IMR-90 (cell line): ENCODE measurements around the gene RERE. TPM values are rescaled to one million over a fixed set of nuclear protein-coding genes. Genes with fewer than 3 reads are reported as not detected.

Experiments used
- ATAC-seq: fragments of 200-7000 bp; cut with Tn5 transposase; 2 replicates; pipeline ENCODE4 v1.9.1; 2020; ENCODE audit warnings: low read depth, mild to moderate bottlenecking, moderate library complexity
- BruUV-seq: library from RNA; stranded (reverse); fragments of 400-500 nt; replicated peaks from 2 replicates; lab custom pipeline; 2021; lab: Mats Ljungman, UMichigan
- CTCF ChIA-PET: fragments of 300-600 bp; formaldehyde crosslinking; extraction: SDS; loops from one replicate; lab custom pipeline; 2021; ENCODE audit warnings: antibody characterized with exemption; lab: Yijun Ruan, JAX
- POLR2A ChIA-PET: fragments of 300-600 bp; sonication (Branson Sonifier 250); formaldehyde crosslinking; loops from one replicate; lab custom pipeline; 2022; ENCODE audit warnings: antibody characterized with exemption; ENCODE audit not compliant: unreplicated experiment; lab: Charles Lee
- DNase-seq: peaks from one replicate; pipeline ENCODE4 v3.0.0; 2013
- H2AFZ ChIP-seq: replicated peaks from 2 replicates; pipeline ENCODE3; 2013; ENCODE audit warnings: low read length, mild to moderate bottlenecking; ENCODE audit not compliant: poor library complexity
- H2AK5ac ChIP-seq: 2 replicates; pipeline ENCODE4 v1.6.1; 2013; ENCODE audit warnings: low read depth, low read length, inconsistent platforms
- H2AK9ac ChIP-seq: replicated peaks from 2 replicates; pipeline ENCODE3; 2013; ENCODE audit warnings: mild to moderate bottlenecking, low read depth, low read length, moderate library complexity; ENCODE audit not compliant: poor library complexity
- H2BK120ac ChIP-seq: 2 replicates; pipeline ENCODE4 v1.6.1; 2013; ENCODE audit warnings: low read depth, low read length, inconsistent platforms
- H2BK15ac ChIP-seq: 3 replicates; pipeline ENCODE4 v1.6.1; 2013; ENCODE audit warnings: low read depth, low read length, inconsistent platforms
- H2BK20ac ChIP-seq: 2 replicates; pipeline ENCODE4 v1.6.1; 2013; ENCODE audit warnings: low read depth, mild to moderate bottlenecking, inconsistent platforms, low read length, moderate library complexity
- H2BK5ac ChIP-seq: 2 replicates; pipeline ENCODE4 v1.6.1; 2013; ENCODE audit warnings: mild to moderate bottlenecking, low read depth, low read length, inconsistent platforms; ENCODE audit not compliant: poor library complexity, severe bottlenecking
- H3K14ac ChIP-seq: replicated peaks from 2 replicates; pipeline ENCODE4 v1.6.1; 2013; ENCODE audit warnings: low read depth, low read length, inconsistent platforms
- H3K18ac ChIP-seq: 2 replicates; pipeline ENCODE4 v1.6.1; 2013; ENCODE audit warnings: low read depth, low read length, control low read depth
- H3K23ac ChIP-seq: 2 replicates; pipeline ENCODE4 v1.6.1; 2013; ENCODE audit warnings: low read depth, low read length, inconsistent platforms
- H3K27ac ChIP-seq: 2 replicates; pipeline ENCODE4 v1.5.1; 2013; ENCODE audit warnings: mild to moderate bottlenecking, control low read depth, low read length; ENCODE audit not compliant: insufficient read depth
- H3K27me3 ChIP-seq: 2 replicates; pipeline ENCODE4 v1.6.1; 2013; ENCODE audit warnings: low read length; ENCODE audit not compliant: control insufficient read depth, insufficient read depth
- H3K36me3 ChIP-seq: 2 replicates; pipeline ENCODE4 v1.6.1; 2013; ENCODE audit warnings: low read length, mixed read lengths; ENCODE audit not compliant: control insufficient read depth, insufficient read depth
- H3K4ac ChIP-seq: 2 replicates; pipeline ENCODE4 v1.6.1; 2013; ENCODE audit warnings: low read depth, low read length, inconsistent platforms
- H3K4me1 ChIP-seq: 2 replicates; pipeline ENCODE4 v1.6.1; 2013; ENCODE audit warnings: low read length, mixed read lengths; ENCODE audit not compliant: control insufficient read depth, insufficient read depth
- H3K4me2 ChIP-seq: 2 replicates; pipeline ENCODE4 v1.6.1; 2013; ENCODE audit warnings: low read depth, mild to moderate bottlenecking, control low read depth, low read length, moderate library complexity
- H3K4me3 ChIP-seq: 2 replicates; pipeline ENCODE4 v1.5.1; 2013; ENCODE audit warnings: low read depth, mild to moderate bottlenecking, control low read depth, low read length, moderate library complexity; ENCODE audit not compliant: insufficient read depth
- H3K56ac ChIP-seq: 2 replicates; pipeline ENCODE4 v1.6.1; 2013; ENCODE audit warnings: low read length, inconsistent platforms; ENCODE audit not compliant: insufficient read depth; ENCODE audit errors: extremely low read depth
- H3K79me1 ChIP-seq, 2 experiments: 2 replicates each; pipeline ENCODE4 v1.6.1; 2013; ENCODE audit warnings: low read length in 2 of 2, inconsistent platforms in 1 of 2, low read depth in 1 of 2
- H3K9ac ChIP-seq: 2 replicates; pipeline ENCODE4 v1.6.1; 2013; ENCODE audit warnings: low read depth, low read length, control low read depth
- H3K9me1 ChIP-seq: 2 replicates; pipeline ENCODE4 v1.6.1; 2013; ENCODE audit warnings: low read length, inconsistent platforms; ENCODE audit not compliant: insufficient read depth
- H3K9me3 ChIP-seq: 2 replicates; pipeline ENCODE4 v1.6.1; 2013; ENCODE audit warnings: low read length; ENCODE audit not compliant: control insufficient read depth, insufficient read depth
- H4K20me1 ChIP-seq: 2 replicates; pipeline ENCODE4 v1.6.1; 2013; ENCODE audit warnings: low read length, inconsistent platforms; ENCODE audit not compliant: insufficient read depth
- H4K5ac ChIP-seq: 2 replicates; pipeline ENCODE4 v1.6.1; 2013; ENCODE audit warnings: mild to moderate bottlenecking, low read depth, low read length, control low read depth
- H4K8ac ChIP-seq, 2 experiments: 2 replicates each; pipeline ENCODE4 v1.6.1; 2013; ENCODE audit warnings: low read depth in 2 of 2, low read length in 2 of 2, control low read depth in 1 of 2, inconsistent platforms in 1 of 2
- H4K91ac ChIP-seq: 2 replicates; pipeline ENCODE4 v1.6.1; 2013; ENCODE audit warnings: low read depth, low read length, inconsistent platforms; ENCODE audit not compliant: insufficient read depth
- CEBPB ChIP-seq: IDR thresholded peaks from 2 replicates; pipeline ENCODE4 v1.6.1; 2012; ENCODE audit warnings: low read depth, low read length, improper control_type of control experiment
- CHD1 ChIP-seq: IDR thresholded peaks from 2 replicates; pipeline ENCODE4 v1.6.1; 2012; ENCODE audit warnings: low read depth, low read length, improper control_type of control experiment
- FOS ChIP-seq: fragments of 150-350 bp; IDR thresholded peaks from 2 replicates; pipeline ENCODE4 v1.6.1; 2016; ENCODE audit warnings: low read depth, low read length
- MAZ ChIP-seq: IDR thresholded peaks from 2 replicates; pipeline ENCODE4 v1.6.1; 2012; ENCODE audit warnings: low read depth, mild to moderate bottlenecking, low read length, improper control_type of control experiment, moderate library complexity, borderline replicate concordance
- RAD21 ChIP-seq: IDR thresholded peaks from 2 replicates; pipeline ENCODE4 v1.6.1; 2012; ENCODE audit warnings: low read length, improper control_type of control experiment
- WGBS, 2 experiments: methylation state at CpG; one replicate each; pipeline versions ENCODE4 v1.1.5 to v1.1.7; 2013; ENCODE audit warnings: missing lambda C conversion rate in 2 of 2; ENCODE audit not compliant: insufficient read length in 1 of 2; ENCODE audit errors: extremely low coverage in 2 of 2; 5-methylcytosine and 5-hydroxymethylcytosine counted together
- dilution Hi-C: fragments of 300-500 bp; cut with HindIII; formaldehyde crosslinking; loops from one replicate; pipeline ENCODE4 v1.14.3; 2018; ENCODE audit warnings: low sequenced_read_pairs; ENCODE audit not compliant: unreplicated experiment
- in situ Hi-C: fragments of 300-500 bp; cut with MboI; formaldehyde crosslinking; loops from 3 replicates; pipeline ENCODE4 v1.14.3; 2019; ENCODE audit warnings: low sequenced_read_pairs, inconsistent platforms, mixed read lengths
- intact Hi-C: fragments of 100-400 bp; cut with micrococcal nuclease; formaldehyde crosslinking; loops from 2 replicates; pipeline ENCODE4 v1.10.0; 2022
- polyA plus RNA-seq, 3 experiments: library from polyadenylated mRNA; depleted of rRNA; stranded (reverse); fragments of >200 nt; gene quantifications; 2 replicates each; pipeline ENCODE4 v1.2.3, GENCODE V29; 2012; ENCODE audit warnings: low replicate concordance in 1 of 3
- total RNA-seq: library from RNA; depleted of rRNA; stranded (reverse); fragments of >200 nt; gene quantifications from 2 replicates; pipeline ENCODE4 v1.2.3, GENCODE V29; 2012
- TF ChIP-seq, protein P1 (sequence below): fragments of 150-350 bp; IDR thresholded peaks from 2 replicates; pipeline ENCODE4 v1.6.1; 2016; ENCODE audit warnings: low read depth, mild to moderate bottlenecking, low read length, moderate library complexity, borderline replicate concordance

The RERE gene
- total and polyA plus RNA-seq, 2 of the 4 experiments (the other 2 are of a cell fraction), result 11.5 to 25.1 TPM

GRCh38 chr1:8680664-8681650 is 136.5 kb downstream of the RERE start (continued):
- no peak for TF ChIP-seq MAZ
- TF ChIP-seq FOS, result no peak
- no peak for TF ChIP-seq RAD21

DNA sequence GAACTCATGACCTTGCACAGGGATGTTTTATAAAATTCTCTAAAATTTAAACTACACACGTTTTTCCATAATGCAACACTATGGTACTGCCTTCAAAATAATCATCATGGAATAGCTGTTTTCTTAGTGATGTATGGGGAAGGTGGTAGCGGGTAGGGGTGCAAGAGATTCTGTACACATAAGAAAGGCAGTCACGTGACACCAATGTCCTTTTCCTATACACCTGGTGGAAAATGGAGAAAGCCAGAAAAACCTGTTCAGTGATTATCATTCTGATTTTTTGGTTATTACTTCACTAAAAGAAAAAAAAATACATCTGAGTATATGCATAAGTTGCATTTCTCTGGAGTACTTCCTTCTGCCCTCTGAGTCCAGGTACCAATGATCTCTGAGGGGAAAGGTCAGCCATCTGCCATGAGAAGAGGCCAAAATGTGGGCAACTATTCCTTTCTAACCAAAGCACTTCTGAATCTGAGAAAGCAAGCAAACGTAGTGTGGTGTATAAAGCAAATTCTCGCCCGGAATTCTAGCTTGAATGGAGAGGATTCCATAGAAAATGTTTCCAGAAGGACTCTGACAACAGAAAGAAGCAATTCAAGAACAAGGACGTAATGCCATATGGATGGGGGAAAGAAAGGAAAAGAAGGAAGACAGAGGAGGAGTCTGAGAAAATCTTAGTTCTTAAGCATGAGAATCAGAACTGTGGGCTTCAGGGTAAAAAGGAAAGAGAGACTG is 137.3 kb downstream of the RERE start:
- Histone ChIP-seq H3K4me2 (peak overlapping the region; percentile 98), H3K27ac (no peak overlapping the region), H2BK20ac (no peak overlapping the region), H3K4me3 (no peak overlapping the region), H3K14ac (no peak overlapping the region), H3K56ac (no peak overlapping the region), H3K23ac (peak overlapping the region; percentile 68; the same call in 1 of the 2 replicates), H3K4me1 (peaks cover 20% of the 10 kb centered on the region), H2AK9ac (no peak overlapping the region), H2BK15ac (no peak overlapping the region), H2BK120ac (no peak overlapping the region), H4K8ac (no peak overlapping the region), H3K4ac (peak overlapping the region; percentile 48), H4K20me1 (peaks cover 74% of the 10 kb centered on the region), H4K5ac (no peak overlapping the region; the same call in 1 of the 2 replicates), H3K27me3 (no peaks in the 10 kb centered on the region), H3K9ac (no peak overlapping the region), H2AFZ (no peak overlapping the region), H3K18ac (peak overlapping the region; percentile 22; the same call in 1 of the 2 replicates), H2AK5ac (no peak overlapping the region), H3K9me1 (peaks cover 13% of the 10 kb centered on the region), H3K79me1 (peaks cover 23 to 75% of the 10 kb centered on the region in 2 experiments), H3K9me3 (no peaks in the 10 kb centered on the region), H2BK5ac (no peak overlapping the region), H3K36me3 (no peaks in the 10 kb centered on the region), H4K91ac (0 out of 2 replicates have a peak overlapping the region, but pooled peaks have one; percentile 27)
- ChIA-PET POLR2A (no interaction called here), CTCF (interaction anchor here (0.8 kb wide), 1 partner anchor 58 kb away, joined by 6 read pairs; no protein-coding TSS in a partner anchor)
- BruUV-seq, result no TSS peak
- intact Hi-C loops (no loop called here), dilution Hi-C loops (no loop called here), in situ Hi-C loops (no loop called here)
- 90% methylated on average over 2 of the region's 7 CpGs; no CpG with 5 or more reads in 1 of the 2 experiments for WGBS, 2 experiments
- ATAC-seq (no peak), DNase-seq (no peak)
- no peak for TF ChIP-seq CHD1
- TF ChIP-seq RAD21, result no peak
- no peak for TF ChIP-seq CEBPB
- TF ChIP-seq, protein P1, sequence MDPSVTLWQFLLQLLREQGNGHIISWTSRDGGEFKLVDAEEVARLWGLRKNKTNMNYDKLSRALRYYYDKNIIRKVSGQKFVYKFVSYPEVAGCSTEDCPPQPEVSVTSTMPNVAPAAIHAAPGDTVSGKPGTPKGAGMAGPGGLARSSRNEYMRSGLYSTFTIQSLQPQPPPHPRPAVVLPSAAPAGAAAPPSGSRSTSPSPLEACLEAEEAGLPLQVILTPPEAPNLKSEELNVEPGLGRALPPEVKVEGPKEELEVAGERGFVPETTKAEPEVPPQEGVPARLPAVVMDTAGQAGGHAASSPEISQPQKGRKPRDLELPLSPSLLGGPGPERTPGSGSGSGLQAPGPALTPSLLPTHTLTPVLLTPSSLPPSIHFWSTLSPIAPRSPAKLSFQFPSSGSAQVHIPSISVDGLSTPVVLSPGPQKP, result no peak
